ENCODE data around the gene SLK. TPM values are rescaled to one million over a fixed set of nuclear protein-coding genes. Genes with fewer than 3 reads are reported as not detected.
A peak's percentile ranks its signal among the peaks of the same experiment; 100 is the strongest.

SLK gene
- total and polyA plus RNA-seq, 2 of the 4 experiments (the other 2 are of a cell fraction), result 8.1 to 21.5 TPM

- no peak for TF ChIP-seq USF2 (IDR thresholded peaks at IDR 0.05; ENCODE audit: low read depth, low read length)
- no peak for TF ChIP-seq POLR2A (IDR thresholded peaks at IDR 0.05; ENCODE audit: low read depth, low read length)
Measured at GRCh38 chr10:103968441-103969391, 1.8 kb downstream of the SLK start (continued).

- Histone ChIP-seq H3K27ac (ENCODE audit: insufficient read depth, low read length) (no peak overlapping the region), H3K23ac (ENCODE audit: low read depth, low read length) (peak overlapping the region; percentile 73; the same call in 1 of the 2 replicates), H2BK5ac (ENCODE audit: low read depth, low read length, poor library complexity, severe bottlenecking) (no peak overlapping the region), H3K27me3 (ENCODE audit: control insufficient read depth, insufficient read depth, low read length) (no peaks in the 10 kb centered on the region), H3K9ac (ENCODE audit: low read depth, low read length) (peak overlapping the region; percentile 57; the same call in 1 of the 2 replicates), H3K4me1 (ENCODE audit: control insufficient read depth, insufficient read depth, low read length) (no peaks in the 10 kb centered on the region; the same call in 1 of the 2 replicates), H4K8ac (ENCODE audit: low read depth in 2 of 2, low read length in 2 of 2) (no peak overlapping the region), H3K56ac (ENCODE audit: extremely low read depth, insufficient read depth, low read length) (no peak overlapping the region), H3K9me1 (ENCODE audit: insufficient read depth, low read length) (peaks cover 3% of the 10 kb centered on the region), H4K20me1 (ENCODE audit: insufficient read depth, low read length) (peaks cover 23% of the 10 kb centered on the region; the same call in 1 of the 2 replicates), H3K18ac (ENCODE audit: low read depth, low read length) (no peak overlapping the region), H3K4me3 (ENCODE audit: insufficient read depth, low read depth, low read length) (peak overlapping the region; percentile 93), H2AK5ac (ENCODE audit: low read depth, low read length) (no peak overlapping the region), H2AFZ (replicated peaks; ENCODE audit: low read length, poor library complexity) (no peak overlapping the region), H2BK20ac (ENCODE audit: low read depth, low read length) (no peak overlapping the region), H2AK9ac (replicated peaks; ENCODE audit: low read depth, low read length, poor library complexity) (no peak overlapping the region), H3K14ac (replicated peaks; ENCODE audit: low read depth, low read length) (no peak overlapping the region; the same call in 1 of the 2 replicates), H3K36me3 (ENCODE audit: control insufficient read depth, insufficient read depth, low read length) (no peaks in the 10 kb centered on the region), H3K79me1 (ENCODE audit: low read depth in 1 of 2, low read length in 2 of 2) (peaks cover 9 to 30% of the 10 kb centered on the region in 2 experiments), H2BK120ac (ENCODE audit: low read depth, low read length) (no peak overlapping the region), H4K91ac (ENCODE audit: insufficient read depth, low read depth, low read length) (no peak overlapping the region), H3K4me2 (ENCODE audit: low read depth, low read length) (peak overlapping the region; percentile 67), H2BK15ac (ENCODE audit: low read depth, low read length) (no peak overlapping the region), H4K5ac (ENCODE audit: low read depth, low read length) (no peak overlapping the region), H3K4ac (ENCODE audit: low read depth, low read length) (no peak overlapping the region), H3K9me3 (ENCODE audit: control insufficient read depth, insufficient read depth, low read length) (no peaks in the 10 kb centered on the region)
- dilution Hi-C loops (cut with HindIII; ENCODE audit: low sequenced_read_pairs, unreplicated experiment) (no loop called here), in situ Hi-C loops (cut with MboI; ENCODE audit: low sequenced_read_pairs) (no loop called here), intact Hi-C loops (cut with micrococcal nuclease) (loop anchor here (5.0 kb wide), 2 partner anchors 52 to 238 kb away; partner anchors contain the start of gene STN1)
- no TSS peak for BruUV-seq (replicated peaks)
- ATAC-seq (ENCODE audit: low read depth) (no peak), DNase-seq (no peak)
- 38% methylated on average over 1 of the region's 4 CpGs; no CpG with 5 or more reads in 1 of the 2 experiments for WGBS, 2 experiments (ENCODE audit: extremely low coverage in 2 of 2, insufficient read length in 1 of 2)
- ChIA-PET CTCF (interaction anchor here (0.6 kb wide), 1 partner anchor 156 kb away, joined by 3 read pairs; no protein-coding TSS in a partner anchor), POLR2A (ENCODE audit: unreplicated experiment) (interaction anchor here (0.5 kb wide), 1 partner anchor 355 kb away, joined by 3 read pairs; no protein-coding TSS in a partner anchor)
- TF ChIP-seq CTCF (conservative IDR thresholded peaks at IDR 0.05; ENCODE audit: low read depth, low read length), result no peak
- no peak for TF ChIP-seq ELK1 (IDR thresholded peaks at IDR 0.05; ENCODE audit: borderline replicate concordance, low read depth, low read length)
- TF ChIP-seq CHD1 (IDR thresholded peaks at IDR 0.05; ENCODE audit: low read depth, low read length), result no peak
- no peak for TF ChIP-seq BHLHE40 (IDR thresholded peaks at IDR 0.05; ENCODE audit: low read depth, low read length)
- TF ChIP-seq USF2 (IDR thresholded peaks at IDR 0.05; ENCODE audit: low read depth, low read length), result no peak
- no peak for TF ChIP-seq RFX5 (IDR thresholded peaks at IDR 0.05; ENCODE audit: low read depth, low read length)
- TF ChIP-seq RCOR1 (IDR thresholded peaks at IDR 0.05; ENCODE audit: insufficient replicate concordance, low read length), result no peak
- TF ChIP-seq MXI1 (IDR thresholded peaks at IDR 0.05; ENCODE audit: borderline replicate concordance, low read depth, low read length), result no peak
Measured at GRCh38 chr10:103969436-103969835, 2.5 kb downstream of the SLK start.

All from IMR-90 (cell line).